IMR-90 (cell line): Measurements from ENCODE around the gene SPSB2. TPM values are rescaled to one million over a fixed set of nuclear protein-coding genes. Genes with fewer than 3 reads are reported as not detected.
"Not testable (repeated sequence)": the region's sequence is repeated elsewhere in the genome, so short reads cannot be mapped to it uniquely, and the experiment has no call there.

Source experiments
- ATAC-seq: fragments of 200-7000 bp; cut with Tn5 transposase; 2 replicates; pipeline ENCODE4 v1.9.1; 2020; ENCODE audit warnings: low read depth, mild to moderate bottlenecking, moderate library complexity
- BruUV-seq: library from RNA; stranded (reverse); fragments of 400-500 nt; replicated peaks from 2 replicates; lab custom pipeline; 2021; lab: Mats Ljungman, UMichigan
- CTCF ChIA-PET: fragments of 300-600 bp; formaldehyde crosslinking; extraction: SDS; loops from one replicate; lab custom pipeline; 2021; ENCODE audit warnings: antibody characterized with exemption; lab: Yijun Ruan, JAX
- POLR2A ChIA-PET: fragments of 300-600 bp; sonication (Branson Sonifier 250); formaldehyde crosslinking; loops from one replicate; lab custom pipeline; 2022; ENCODE audit warnings: antibody characterized with exemption; ENCODE audit not compliant: unreplicated experiment; lab: Charles Lee
- DNase-seq: peaks from one replicate; pipeline ENCODE4 v3.0.0; 2013
- H2AFZ ChIP-seq: replicated peaks from 2 replicates; pipeline ENCODE3; 2013; ENCODE audit warnings: low read length, mild to moderate bottlenecking; ENCODE audit not compliant: poor library complexity
- H2AK5ac ChIP-seq: 2 replicates; pipeline ENCODE4 v1.6.1; 2013; ENCODE audit warnings: low read depth, low read length, inconsistent platforms
- H2AK9ac ChIP-seq: replicated peaks from 2 replicates; pipeline ENCODE3; 2013; ENCODE audit warnings: mild to moderate bottlenecking, low read depth, low read length, moderate library complexity; ENCODE audit not compliant: poor library complexity
- H2BK120ac ChIP-seq: 2 replicates; pipeline ENCODE4 v1.6.1; 2013; ENCODE audit warnings: low read depth, low read length, inconsistent platforms
- H2BK15ac ChIP-seq: 3 replicates; pipeline ENCODE4 v1.6.1; 2013; ENCODE audit warnings: low read depth, low read length, inconsistent platforms
- H2BK20ac ChIP-seq: 2 replicates; pipeline ENCODE4 v1.6.1; 2013; ENCODE audit warnings: low read depth, mild to moderate bottlenecking, inconsistent platforms, low read length, moderate library complexity
- H2BK5ac ChIP-seq: 2 replicates; pipeline ENCODE4 v1.6.1; 2013; ENCODE audit warnings: mild to moderate bottlenecking, low read depth, low read length, inconsistent platforms; ENCODE audit not compliant: poor library complexity, severe bottlenecking
- H3K14ac ChIP-seq: replicated peaks from 2 replicates; pipeline ENCODE4 v1.6.1; 2013; ENCODE audit warnings: low read depth, low read length, inconsistent platforms
- H3K18ac ChIP-seq: 2 replicates; pipeline ENCODE4 v1.6.1; 2013; ENCODE audit warnings: low read depth, low read length, control low read depth
- H3K23ac ChIP-seq: 2 replicates; pipeline ENCODE4 v1.6.1; 2013; ENCODE audit warnings: low read depth, low read length, inconsistent platforms
- H3K27ac ChIP-seq: 2 replicates; pipeline ENCODE4 v1.5.1; 2013; ENCODE audit warnings: mild to moderate bottlenecking, control low read depth, low read length; ENCODE audit not compliant: insufficient read depth
- H3K27me3 ChIP-seq: 2 replicates; pipeline ENCODE4 v1.6.1; 2013; ENCODE audit warnings: low read length; ENCODE audit not compliant: control insufficient read depth, insufficient read depth
- H3K36me3 ChIP-seq: 2 replicates; pipeline ENCODE4 v1.6.1; 2013; ENCODE audit warnings: low read length, mixed read lengths; ENCODE audit not compliant: control insufficient read depth, insufficient read depth
- H3K4ac ChIP-seq: 2 replicates; pipeline ENCODE4 v1.6.1; 2013; ENCODE audit warnings: low read depth, low read length, inconsistent platforms
- H3K4me1 ChIP-seq: 2 replicates; pipeline ENCODE4 v1.6.1; 2013; ENCODE audit warnings: low read length, mixed read lengths; ENCODE audit not compliant: control insufficient read depth, insufficient read depth
- H3K4me2 ChIP-seq: 2 replicates; pipeline ENCODE4 v1.6.1; 2013; ENCODE audit warnings: low read depth, mild to moderate bottlenecking, control low read depth, low read length, moderate library complexity
- H3K4me3 ChIP-seq: 2 replicates; pipeline ENCODE4 v1.5.1; 2013; ENCODE audit warnings: low read depth, mild to moderate bottlenecking, control low read depth, low read length, moderate library complexity; ENCODE audit not compliant: insufficient read depth
- H3K56ac ChIP-seq: 2 replicates; pipeline ENCODE4 v1.6.1; 2013; ENCODE audit warnings: low read length, inconsistent platforms; ENCODE audit not compliant: insufficient read depth; ENCODE audit errors: extremely low read depth
- H3K79me1 ChIP-seq, 2 experiments: 2 replicates each; pipeline ENCODE4 v1.6.1; 2013; ENCODE audit warnings: low read length in 2 of 2, inconsistent platforms in 1 of 2, low read depth in 1 of 2
- H3K9ac ChIP-seq: 2 replicates; pipeline ENCODE4 v1.6.1; 2013; ENCODE audit warnings: low read depth, low read length, control low read depth
- H3K9me1 ChIP-seq: 2 replicates; pipeline ENCODE4 v1.6.1; 2013; ENCODE audit warnings: low read length, inconsistent platforms; ENCODE audit not compliant: insufficient read depth
- H3K9me3 ChIP-seq: 2 replicates; pipeline ENCODE4 v1.6.1; 2013; ENCODE audit warnings: low read length; ENCODE audit not compliant: control insufficient read depth, insufficient read depth
- H4K20me1 ChIP-seq: 2 replicates; pipeline ENCODE4 v1.6.1; 2013; ENCODE audit warnings: low read length, inconsistent platforms; ENCODE audit not compliant: insufficient read depth
- H4K5ac ChIP-seq: 2 replicates; pipeline ENCODE4 v1.6.1; 2013; ENCODE audit warnings: mild to moderate bottlenecking, low read depth, low read length, control low read depth
- H4K8ac ChIP-seq, 2 experiments: 2 replicates each; pipeline ENCODE4 v1.6.1; 2013; ENCODE audit warnings: low read depth in 2 of 2, low read length in 2 of 2, control low read depth in 1 of 2, inconsistent platforms in 1 of 2
- H4K91ac ChIP-seq: 2 replicates; pipeline ENCODE4 v1.6.1; 2013; ENCODE audit warnings: low read depth, low read length, inconsistent platforms; ENCODE audit not compliant: insufficient read depth
- WGBS, 2 experiments: methylation state at CpG; one replicate each; pipeline versions ENCODE4 v1.1.5 to v1.1.7; 2013; ENCODE audit warnings: missing lambda C conversion rate in 2 of 2; ENCODE audit not compliant: insufficient read length in 1 of 2; ENCODE audit errors: extremely low coverage in 2 of 2; 5-methylcytosine and 5-hydroxymethylcytosine counted together
- dilution Hi-C: fragments of 300-500 bp; cut with HindIII; formaldehyde crosslinking; loops from one replicate; pipeline ENCODE4 v1.14.3; 2018; ENCODE audit warnings: low sequenced_read_pairs; ENCODE audit not compliant: unreplicated experiment
- in situ Hi-C: fragments of 300-500 bp; cut with MboI; formaldehyde crosslinking; loops from 3 replicates; pipeline ENCODE4 v1.14.3; 2019; ENCODE audit warnings: low sequenced_read_pairs, inconsistent platforms, mixed read lengths
- intact Hi-C: fragments of 100-400 bp; cut with micrococcal nuclease; formaldehyde crosslinking; loops from 2 replicates; pipeline ENCODE4 v1.10.0; 2022
- polyA plus RNA-seq, 3 experiments: library from polyadenylated mRNA; depleted of rRNA; stranded (reverse); fragments of >200 nt; gene quantifications; 2 replicates each; pipeline ENCODE4 v1.2.3, GENCODE V29; 2012; ENCODE audit warnings: low replicate concordance in 1 of 3
- total RNA-seq: library from RNA; depleted of rRNA; stranded (reverse); fragments of >200 nt; gene quantifications from 2 replicates; pipeline ENCODE4 v1.2.3, GENCODE V29; 2012

The SPSB2 gene
- total and polyA plus RNA-seq, 2 of the 4 experiments (the other 2 are of a cell fraction): 1.3 to 4.1 TPM

- H2BK5ac ChIP-seq, H3K27me3 ChIP-seq, dilution Hi-C loops, H4K5ac ChIP-seq, H2BK120ac ChIP-seq, H4K8ac ChIP-seq, H4K91ac ChIP-seq, H3K4ac ChIP-seq, H2AFZ ChIP-seq, intact Hi-C loops, H2BK20ac ChIP-seq, H3K4me3 ChIP-seq, H3K4me1 ChIP-seq, H3K9ac ChIP-seq, H3K27ac ChIP-seq, H2AK5ac ChIP-seq, H4K20me1 ChIP-seq, POLR2A ChIA-PET, BruUV-seq, H3K14ac ChIP-seq, H3K9me3 ChIP-seq, H3K4me2 ChIP-seq, ATAC-seq, H2BK15ac ChIP-seq, in situ Hi-C loops, DNase-seq, H3K18ac ChIP-seq, H2AK9ac ChIP-seq, H3K23ac ChIP-seq, H3K56ac ChIP-seq, CTCF ChIA-PET: not testable (repeated sequence)
- Histone ChIP-seq H3K9me1 (0 out of 2 replicates have a peak, but pooled peaks cover 12% of the 10 kb centered on the region), H3K79me1 (peaks cover 5 to 20% of the 10 kb centered on the region in 2 experiments; a peak in 3 of 4 replicates), H3K36me3 (peaks cover 14% of the 10 kb centered on the region)
- no CpG with 5 or more reads among the region's 7 CpGs for WGBS, 2 experiments
Observed at GRCh38 chr12:6888794-6889193, 15.7 kb upstream of the SPSB2 start.
